ENCODE data around the gene ARHGAP12.
A peak's percentile ranks its signal among the peaks of the same experiment; 100 is the strongest.

ARHGAP12 gene

DNA sequence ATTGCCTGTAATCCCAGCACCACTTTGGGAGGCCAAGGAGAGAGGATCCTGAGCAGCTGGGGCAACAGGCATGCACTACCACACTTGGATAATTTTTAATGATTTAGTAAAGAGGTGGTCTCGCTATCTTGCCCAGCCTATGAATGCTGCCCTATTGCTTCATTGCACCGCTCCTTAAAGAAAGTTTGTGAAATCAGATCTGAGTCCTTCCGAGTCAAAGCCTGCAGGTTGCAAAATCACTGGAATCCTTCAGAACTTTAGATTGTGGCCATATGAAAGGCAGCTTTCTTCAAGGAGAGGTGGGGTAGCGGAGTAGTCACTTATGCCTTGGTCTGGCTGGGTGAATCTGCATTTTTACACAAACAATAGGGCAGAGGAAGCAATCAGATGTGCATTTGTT is 166.3 kb downstream of the ARHGAP12 start:
- DNase-seq, result no peak

DNA sequence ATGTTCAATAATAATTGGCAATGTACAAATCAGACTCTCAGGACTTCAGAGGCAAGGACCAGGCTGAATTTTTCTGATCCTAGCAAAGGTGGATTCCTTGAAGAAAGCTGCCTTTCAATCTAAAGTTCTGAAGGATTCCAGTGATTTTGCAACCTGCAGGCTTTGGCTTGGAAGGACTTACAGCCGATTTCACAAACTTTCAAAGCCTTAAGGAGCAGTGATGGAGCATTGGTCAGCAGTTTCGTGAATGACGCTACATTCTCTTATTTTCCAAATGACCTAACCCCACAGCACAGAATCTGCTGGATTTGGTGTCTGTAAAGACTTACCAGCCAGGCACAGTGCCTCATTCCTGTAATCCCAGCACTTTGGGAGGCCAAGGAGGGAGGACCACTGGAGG is 167.5 kb downstream of the ARHGAP12 start:
- no peak for DNase-seq

DNA sequence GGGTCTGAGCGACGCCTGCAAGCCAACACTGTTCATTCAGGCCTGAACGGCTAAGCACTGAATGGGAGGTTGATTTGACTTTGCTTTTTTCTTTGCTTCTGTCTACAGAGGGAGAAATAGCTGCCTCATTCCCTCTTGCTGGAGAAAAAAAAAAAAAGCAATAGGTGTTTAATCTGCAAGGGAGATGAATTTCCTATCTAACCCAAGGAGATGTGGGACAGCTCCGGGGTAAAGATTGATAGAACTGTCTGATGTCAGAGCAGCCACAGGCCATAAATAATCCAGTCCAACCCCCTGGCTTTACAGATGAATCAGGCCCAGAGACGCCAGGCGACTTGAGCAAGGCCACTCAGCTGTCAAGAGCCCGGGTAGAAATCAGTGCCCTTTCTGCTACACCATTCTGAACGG is 168.0 kb downstream of the ARHGAP12 start:
- no peak for DNase-seq

DNA sequence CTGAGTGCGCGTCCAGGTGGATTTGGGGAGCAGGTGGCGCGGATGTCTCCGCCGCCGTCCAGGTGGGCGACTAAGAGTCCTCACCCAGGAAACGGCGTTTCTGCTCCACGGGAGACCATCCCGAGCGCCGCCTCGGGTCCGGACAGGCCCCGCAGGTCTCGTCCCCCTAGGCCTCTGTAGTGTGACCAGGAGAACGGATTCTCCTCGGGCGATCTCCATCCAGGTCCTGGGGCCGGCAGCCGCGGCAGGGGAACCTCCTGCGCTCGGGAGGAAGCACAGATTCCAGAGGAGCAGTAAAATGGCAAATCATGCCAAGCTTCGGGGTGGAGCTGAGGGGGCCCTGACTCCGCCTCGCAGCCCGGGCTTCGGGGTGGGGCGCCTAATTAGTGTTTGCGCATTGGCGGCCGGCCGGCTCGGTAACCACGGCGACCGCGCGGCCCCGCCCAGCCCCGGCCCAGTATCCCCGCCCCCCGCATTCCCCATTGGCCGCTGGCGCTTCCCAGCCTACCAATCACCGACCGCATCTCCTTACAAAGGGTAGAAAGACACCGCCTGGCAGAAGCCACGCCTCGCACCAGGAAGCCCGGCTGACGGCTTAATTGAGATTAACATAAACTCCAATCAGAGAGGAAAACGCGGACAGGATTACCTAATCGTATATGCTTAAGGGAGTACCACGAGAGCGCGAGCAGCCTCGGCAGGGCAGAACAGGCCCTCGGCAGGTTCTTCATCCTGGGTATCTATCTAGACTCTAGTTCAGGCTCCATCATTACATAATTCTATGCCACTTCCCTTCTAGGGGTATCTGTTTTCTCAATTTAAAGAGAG is 168.6 kb downstream of the ARHGAP12 start:
- DNase-seq, result peak; percentile 93

DNA sequence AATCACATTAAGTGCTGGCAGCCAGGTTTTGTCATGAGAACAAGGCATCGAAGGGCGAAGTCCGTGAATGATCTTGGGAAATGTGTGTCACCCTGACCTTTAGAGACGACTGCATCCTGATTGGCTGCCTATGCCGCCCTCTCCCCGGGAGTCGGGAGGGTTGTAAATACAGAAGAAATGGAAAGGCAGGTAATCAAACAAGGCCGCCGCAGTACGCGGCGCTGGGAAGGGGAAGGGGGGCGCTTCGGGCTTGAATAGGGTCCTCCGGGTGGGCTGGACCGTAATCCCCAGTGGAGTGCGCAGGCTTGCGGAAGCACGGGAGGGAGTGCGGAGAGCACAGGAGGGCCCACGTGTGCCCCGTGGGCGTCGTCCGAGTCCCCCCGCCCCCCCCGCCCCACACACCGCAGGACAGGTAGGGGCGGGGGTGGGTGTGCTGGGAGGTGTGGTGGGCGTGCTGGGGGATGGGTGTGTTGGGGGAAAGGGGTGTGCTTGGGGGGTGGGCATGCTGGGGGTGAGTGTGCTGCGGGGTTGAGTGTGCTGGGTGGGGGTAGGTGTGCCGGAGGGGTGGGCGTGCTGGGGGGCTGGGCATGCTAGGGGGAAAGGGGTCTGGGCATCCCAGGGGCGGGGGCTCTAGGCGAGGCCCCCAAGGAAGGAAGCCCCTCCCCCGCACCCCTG is 169.4 kb downstream of the ARHGAP12 start:
- peak; percentile 16 for DNase-seq

DNA sequence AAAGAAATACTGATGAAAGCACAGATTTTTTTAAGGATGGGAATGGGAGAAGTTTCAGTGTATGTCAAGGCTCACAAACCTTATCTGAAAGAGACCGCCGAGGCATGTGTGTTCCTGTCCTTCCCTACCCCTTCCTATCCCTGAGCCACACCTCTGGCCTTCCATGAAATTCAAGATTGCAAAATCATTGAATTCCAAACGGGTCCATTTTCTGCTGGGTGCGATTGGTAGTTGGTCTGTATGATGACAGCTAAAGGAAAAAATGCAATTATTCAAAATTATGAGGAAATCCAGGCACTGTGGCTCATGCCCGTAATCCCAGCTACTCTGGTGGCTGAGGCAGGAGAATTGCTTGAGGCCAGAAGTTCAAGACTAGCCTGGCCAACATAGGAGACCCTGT is 170.1 kb downstream of the ARHGAP12 start:
- DNase-seq, result no peak

GRCh38 chr10:31757831-31758230 is 170.8 kb downstream of the ARHGAP12 start:
- no peak for DNase-seq

DNA sequence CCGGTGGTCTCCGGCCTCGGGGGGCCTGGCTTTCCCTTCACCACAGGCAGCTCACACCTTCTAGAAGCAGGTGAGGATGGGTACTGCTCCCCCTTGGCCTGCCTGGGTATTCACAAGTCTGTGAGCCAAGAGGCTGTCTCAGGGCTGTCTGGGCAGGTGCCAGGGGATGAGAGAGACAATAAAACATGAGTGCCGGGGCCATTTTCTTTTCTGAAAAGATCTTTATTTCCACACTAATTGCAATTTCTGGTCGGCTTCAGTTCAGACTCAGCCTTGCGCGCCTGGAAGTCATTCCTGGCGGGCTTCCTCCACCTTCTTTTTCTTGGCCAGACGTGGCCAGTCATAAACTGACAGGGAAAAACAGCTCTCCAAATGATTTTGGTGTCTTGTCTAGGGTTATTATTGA is 171.2 kb downstream of the ARHGAP12 start:
- no peak for DNase-seq

- no peak for DNase-seq
Observed at GRCh38 chr10:31756729-31757110, 171.9 kb downstream of the ARHGAP12 start.

- no peak for DNase-seq
Observed at GRCh38 chr10:31756101-31756728, 172.4 kb downstream of the ARHGAP12 start.

Data from T-helper 9 cell (primary cell).